ENCODE measurements around the gene THSD7A. TPM values are rescaled to one million over a fixed set of nuclear protein-coding genes. Genes with fewer than 3 reads are reported as not detected.

The THSD7A gene
- total and polyA plus RNA-seq, 2 of the 4 experiments (the other 2 are of a cell fraction): 0.02 to 0.18 TPM

- DNase-seq (no peak), ATAC-seq (ENCODE audit: low read depth) (no peak)
- Histone ChIP-seq H4K20me1 (ENCODE audit: insufficient read depth, low read length) (no peaks in the 10 kb centered on the region), H3K18ac (ENCODE audit: low read depth, low read length) (no peak overlapping the region), H2AFZ (replicated peaks; ENCODE audit: low read length, poor library complexity) (no peak overlapping the region), H3K4ac (ENCODE audit: low read depth, low read length) (no peak overlapping the region), H3K9me3 (ENCODE audit: control insufficient read depth, insufficient read depth, low read length) (no peaks in the 10 kb centered on the region), H3K14ac (replicated peaks; ENCODE audit: low read depth, low read length) (no peak overlapping the region), H2BK5ac (ENCODE audit: low read depth, low read length, poor library complexity, severe bottlenecking) (no peak overlapping the region), H2AK5ac (ENCODE audit: low read depth, low read length) (no peak overlapping the region), H3K4me2 (ENCODE audit: low read depth, low read length) (no peak overlapping the region), H2AK9ac (replicated peaks; ENCODE audit: low read depth, low read length, poor library complexity) (no peak overlapping the region), H3K4me1 (ENCODE audit: control insufficient read depth, insufficient read depth, low read length) (no peaks in the 10 kb centered on the region), H3K79me1 (ENCODE audit: low read depth in 1 of 2, low read length in 2 of 2) (no peaks in the 10 kb centered on the region), H4K5ac (ENCODE audit: low read depth, low read length) (no peak overlapping the region), H3K9me1 (ENCODE audit: insufficient read depth, low read length) (no peaks in the 10 kb centered on the region), H3K27me3 (ENCODE audit: control insufficient read depth, insufficient read depth, low read length) (no peaks in the 10 kb centered on the region), H3K23ac (ENCODE audit: low read depth, low read length) (no peak overlapping the region), H3K36me3 (ENCODE audit: control insufficient read depth, insufficient read depth, low read length) (no peaks in the 10 kb centered on the region), H3K27ac (ENCODE audit: insufficient read depth, low read length) (no peak overlapping the region), H3K4me3 (ENCODE audit: insufficient read depth, low read depth, low read length) (no peak overlapping the region), H3K9ac (ENCODE audit: low read depth, low read length) (no peak overlapping the region), H2BK120ac (ENCODE audit: low read depth, low read length) (no peak overlapping the region), H2BK15ac (ENCODE audit: low read depth, low read length) (no peak overlapping the region), H2BK20ac (ENCODE audit: low read depth, low read length) (no peak overlapping the region), H4K8ac (ENCODE audit: low read depth in 2 of 2, low read length in 2 of 2) (no peak overlapping the region), H3K56ac (ENCODE audit: extremely low read depth, insufficient read depth, low read length) (no peak overlapping the region), H4K91ac (ENCODE audit: insufficient read depth, low read depth, low read length) (no peak overlapping the region)
- no peak for TF ChIP-seq CHD1 (IDR thresholded peaks at IDR 0.05; ENCODE audit: low read depth, low read length)
- no peak for TF ChIP-seq NFE2L2 (IDR thresholded peaks at IDR 0.05; ENCODE audit: low read depth, low read length)
- TF ChIP-seq SMC3 (IDR thresholded peaks at IDR 0.05; ENCODE audit: low read depth, low read length): no peak
- TF ChIP-seq CEBPB (IDR thresholded peaks at IDR 0.05; ENCODE audit: low read depth, low read length): no peak
- no peak for TF ChIP-seq MAZ (IDR thresholded peaks at IDR 0.05; ENCODE audit: borderline replicate concordance, low read depth, low read length)
- no peak for TF ChIP-seq RCOR1 (IDR thresholded peaks at IDR 0.05; ENCODE audit: insufficient replicate concordance, low read length)
- TF ChIP-seq POLR2A (IDR thresholded peaks at IDR 0.05; ENCODE audit: low read depth, low read length): no peak
- TF ChIP-seq BHLHE40 (IDR thresholded peaks at IDR 0.05; ENCODE audit: low read depth, low read length): no peak
- TF ChIP-seq RAD21 (IDR thresholded peaks at IDR 0.05; ENCODE audit: low read length): no peak
- TF ChIP-seq USF2 (IDR thresholded peaks at IDR 0.05; ENCODE audit: low read depth, low read length): no peak
- TF ChIP-seq MAFK (IDR thresholded peaks at IDR 0.05; ENCODE audit: low read depth, low read length): no peak
- no peak for TF ChIP-seq MXI1 (IDR thresholded peaks at IDR 0.05; ENCODE audit: borderline replicate concordance, low read depth, low read length)
- TF ChIP-seq, protein P1, sequence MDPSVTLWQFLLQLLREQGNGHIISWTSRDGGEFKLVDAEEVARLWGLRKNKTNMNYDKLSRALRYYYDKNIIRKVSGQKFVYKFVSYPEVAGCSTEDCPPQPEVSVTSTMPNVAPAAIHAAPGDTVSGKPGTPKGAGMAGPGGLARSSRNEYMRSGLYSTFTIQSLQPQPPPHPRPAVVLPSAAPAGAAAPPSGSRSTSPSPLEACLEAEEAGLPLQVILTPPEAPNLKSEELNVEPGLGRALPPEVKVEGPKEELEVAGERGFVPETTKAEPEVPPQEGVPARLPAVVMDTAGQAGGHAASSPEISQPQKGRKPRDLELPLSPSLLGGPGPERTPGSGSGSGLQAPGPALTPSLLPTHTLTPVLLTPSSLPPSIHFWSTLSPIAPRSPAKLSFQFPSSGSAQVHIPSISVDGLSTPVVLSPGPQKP (IDR thresholded peaks at IDR 0.05; ENCODE audit: borderline replicate concordance, low read depth, low read length): no peak
- TF ChIP-seq CTCF (conservative IDR thresholded peaks at IDR 0.05; ENCODE audit: low read depth, low read length): no peak
- TF ChIP-seq FOS (IDR thresholded peaks at IDR 0.05; ENCODE audit: low read depth, low read length): no peak
- TF ChIP-seq RFX5 (IDR thresholded peaks at IDR 0.05; ENCODE audit: low read depth, low read length): no peak
- BruUV-seq (replicated peaks): no TSS peak
- in situ Hi-C loops (cut with MboI; ENCODE audit: low sequenced_read_pairs): no loop called here
- dilution Hi-C loops (cut with HindIII; ENCODE audit: low sequenced_read_pairs, unreplicated experiment): no loop called here
- ChIA-PET CTCF (no interaction called here), POLR2A (ENCODE audit: unreplicated experiment) (no interaction called here)
- intact Hi-C loops (cut with micrococcal nuclease): no loop called here
- no CpG with 5 or more reads among the region's 2 CpGs for WGBS, 2 experiments (ENCODE audit: extremely low coverage in 2 of 2, insufficient read length in 1 of 2)
Measured at GRCh38 chr7:11630355-11630754, 201.6 kb downstream of the THSD7A start.

All from IMR-90 (cell line).